Measurements from ENCODE around the gene ROPN1L.

- TF ChIP-seq CTCF (IDR thresholded peaks at IDR 0.05) = no peak
- TF ChIP-seq POLR2A (IDR thresholded peaks at IDR 0.05) = no peak
Measured at GRCh38 chr5:10502130-10502529, 60.5 kb downstream of the ROPN1L start.
